H1 (cell line): ENCODE results near the gene SERGEF. TPM values are rescaled to one million over a fixed set of nuclear protein-coding genes. Genes with fewer than 3 reads are reported as not detected.

Source experiments
- EGR1 ChIP-seq: IDR thresholded peaks from 2 replicates; pipeline ENCODE4 v1.6.1; 2011; ENCODE audit warnings: low read depth, low read length, borderline replicate concordance
- EP300 ChIP-seq, 2 experiments: IDR thresholded peaks; 1 replicate in 1 of 2; 2 replicates in 1 of 2; pipeline ENCODE4 v1.6.1; 2011 to 2012; ENCODE audit warnings: low read depth in 2 of 2, low read length in 2 of 2, mild to moderate bottlenecking in 2 of 2, borderline replicate concordance in 1 of 2, inconsistent platforms in 1 of 2, moderate library complexity in 1 of 2
- GTF2F1 ChIP-seq: IDR thresholded peaks from 2 replicates; pipeline ENCODE4 v1.6.1; 2012; ENCODE audit warnings: low read depth, low read length, improper control_type of control experiment, borderline replicate concordance
- JUND ChIP-seq: IDR thresholded peaks from 2 replicates; pipeline ENCODE4 v1.6.1; 2011; ENCODE audit warnings: mild to moderate bottlenecking, improper control_type of control experiment, low read length
- MAX ChIP-seq: IDR thresholded peaks from 2 replicates; pipeline ENCODE4 v1.6.1; 2012; ENCODE audit warnings: inconsistent platforms
- POU5F1 ChIP-seq: IDR thresholded peaks from 2 replicates; pipeline ENCODE4 v1.6.1; 2011; ENCODE audit warnings: low read depth, mild to moderate bottlenecking, low read length, moderate library complexity
- polyA plus RNA-seq, 7 experiments: library from polyadenylated mRNA; depleted of rRNA in 3 of 7; stranded (reverse) in 5 of 7; unstranded in 2 of 7; fragments of >200 nt in 5 of 7; fragments of 200-250 nt in 2 of 7; gene quantifications; 1 replicate in 5 of 7; 2 replicates in 1 of 7; 4 replicates in 1 of 7; pipeline versions ENCODE4 v1.2.1 to v1.2.3, GENCODE V29; 2011 to 2013; ENCODE audit warnings: missing spikeins in 2 of 7, mixed read lengths in 2 of 7
- total RNA-seq: library from RNA; stranded (reverse); fragmentation: NEBNext Ultra II Directional; extraction: Animal tissue kit (Norgen Biotek cat#: 25700); gene quantifications from 2 replicates; pipeline ENCODE4 v1.2.1, GENCODE V29; 2021

Gene SERGEF
- total and polyA plus RNA-seq, 2 of the 8 experiments (the other 6 are each of a cell fraction or from before 2014, with no cell fraction given) = 16.6 to 28.8 TPM

GRCh38 chr11:17867341-17867740 is 145.5 kb downstream of the SERGEF start (continued):
- TF ChIP-seq EP300 (IDR thresholded peaks at IDR 0.05; ENCODE audit: borderline replicate concordance in 1 of 2, low read depth in 2 of 2, low read length in 2 of 2) (no peak), GTF2F1 (no peak), EGR1 (no peak), JUND (no peak), MAX (no peak), POU5F1 (no peak)
- TF ChIP-seq, all 59 proteins: peak for 0
